GM19438 (cell line): ENCODE results near the gene LHX4.

ENCODE experiments used
- ATAC-seq: cut with Tn5 transposase; IDR thresholded peaks from one replicate; pipeline ENCODE4 v1.9.1; 2021; ENCODE audit warnings: low read depth; ENCODE audit not compliant: unreplicated experiment

The LHX4 gene

GRCh38 chr1:180241716-180242544, 11.9 kb downstream of the LHX4 start:
- no peak for ATAC-seq

- no peak for ATAC-seq
These were observed 13.6 kb downstream of the LHX4 start for GRCh38 chr1:180243517-180244221.

- ATAC-seq = no peak
These were observed 14.8 kb downstream of the LHX4 start for GRCh38 chr1:180244840-180245239.

- no peak for ATAC-seq
These were observed 16.5 kb downstream of the LHX4 start for GRCh38 chr1:180246579-180246978.

- no peak for ATAC-seq
These were observed 17.0 kb downstream of the LHX4 start for GRCh38 chr1:180247061-180247460.

- ATAC-seq = no peak
These were observed 17.5 kb downstream of the LHX4 start for GRCh38 chr1:180247580-180247979.

- no peak for ATAC-seq
These were observed 18.1 kb downstream of the LHX4 start for GRCh38 chr1:180248176-180248575.

GRCh38 chr1:180248731-180249681, 18.9 kb downstream of the LHX4 start:
- ATAC-seq = no peak

- no peak for ATAC-seq
These were observed 19.8 kb downstream of the LHX4 start for GRCh38 chr1:180249725-180250498.

GRCh38 chr1:180250499-180250770, 20.4 kb downstream of the LHX4 start:
- no peak for ATAC-seq

GRCh38 chr1:180250883-180251509, 20.9 kb downstream of the LHX4 start:
- ATAC-seq = no peak

GRCh38 chr1:180251526-180252305, 21.7 kb downstream of the LHX4 start:
- ATAC-seq = no peak

GRCh38 chr1:180252638-180253536, 22.8 kb downstream of the LHX4 start:
- peak; percentile 80 for ATAC-seq

GRCh38 chr1:180253585-180254495, 23.8 kb downstream of the LHX4 start:
- ATAC-seq = no peak

GRCh38 chr1:180254496-180254819, 24.4 kb downstream of the LHX4 start:
- ATAC-seq = no peak

GRCh38 chr1:180254854-180255253, 24.8 kb downstream of the LHX4 start:
- no peak for ATAC-seq
